H1 (cell line): ENCODE measurements around the gene ELOVL5.

Experiments used
- ASH2L ChIP-seq: fragments of 200-600, 300-600 bp; sonication (generic); IDR thresholded peaks from one replicate; pipeline ENCODE4 v1.7.1; 2017; ENCODE audit warnings: low read length
- CHD2 ChIP-seq: IDR thresholded peaks from 2 replicates; pipeline ENCODE4 v1.6.1; 2012; ENCODE audit warnings: low read length, improper control_type of control experiment
- CTCF ChIP-seq, 3 experiments: IDR thresholded peaks; 1 replicate in 2 of 3; 2 replicates in 1 of 3; pipeline versions ENCODE4 v1.5.1 to v1.6.1; 2011; ENCODE audit warnings: low read length in 3 of 3, mild to moderate bottlenecking in 3 of 3, inconsistent platforms in 2 of 3, low read depth in 1 of 3, moderate library complexity in 1 of 3; ENCODE audit not compliant: insufficient read depth in 1 of 3; ENCODE audit errors: control extremely low read depth in 1 of 3
- POLR2AphosphoS5 ChIP-seq: IDR thresholded peaks from 2 replicates; pipeline ENCODE4 v1.6.1; 2011; ENCODE audit warnings: low read depth, low read length
- USF2 ChIP-seq: IDR thresholded peaks from 2 replicates; pipeline ENCODE4 v1.6.1; 2011; ENCODE audit warnings: low read length, improper control_type of control experiment

DNA sequence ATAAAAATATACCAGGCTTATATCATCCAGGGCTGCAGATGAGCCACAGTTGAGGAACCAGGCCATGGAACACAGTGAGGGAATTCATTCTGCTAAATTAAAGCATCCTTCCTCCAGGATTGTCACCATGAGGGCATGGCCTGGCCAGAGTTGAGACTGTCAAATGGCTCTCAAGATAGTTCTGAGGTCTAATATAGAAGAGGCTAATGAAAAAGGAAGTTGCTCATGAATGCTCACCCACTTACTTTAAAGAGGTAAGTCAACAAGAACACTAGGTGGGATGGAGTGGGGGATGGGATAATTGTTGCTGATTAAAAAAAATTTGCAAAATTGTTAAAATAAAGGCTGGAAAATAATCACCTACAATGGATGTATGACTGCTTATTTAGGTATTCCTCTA, 128.1 kb downstream of the ELOVL5 start:
- TF ChIP-seq ASH2L, result no peak
- TF ChIP-seq CHD2, result no peak
- TF ChIP-seq POLR2AphosphoS5, result no peak
- TF ChIP-seq USF2, result no peak
- TF ChIP-seq CTCF (IDR thresholded peaks at IDR 0.05; ENCODE audit: control extremely low read depth in 1 of 3, insufficient read depth in 1 of 3, low read depth in 1 of 3, low read length in 3 of 3), result no peak
